ENCODE results near the gene FNDC3A. TPM values are rescaled to one million over a fixed set of nuclear protein-coding genes. Genes with fewer than 3 reads are reported as not detected.

FNDC3A gene
- total RNA-seq, 1 donor from 2014 or later, result 22.7 TPM

GRCh38 chr13:48962281-48962680, 13.4 kb upstream of the FNDC3A start:
- Histone ChIP-seq H3K4me1 (no peaks in the 10 kb centered on the region), H3K36me3 (no peaks in the 10 kb centered on the region), H3K27me3 (no peaks in the 10 kb centered on the region), H3K4me3 (no peak overlapping the region), H3K27ac (no peak overlapping the region), H3K9me3 (no peaks in the 10 kb centered on the region)
- intact Hi-C loops (cut with DNase I), result no loop called here
- no peak for TF ChIP-seq CTCF (IDR thresholded peaks at IDR 0.05)
- no peak for DNase-seq (ENCODE audit: low spot score in 2 of 2)

GRCh38 chr13:48965736-48966135, 10.0 kb upstream of the FNDC3A start:
- H3K27ac ChIP-seq, result no peak overlapping the region
- no peak for DNase-seq (ENCODE audit: low spot score in 2 of 2)
- no peak for TF ChIP-seq CTCF (IDR thresholded peaks at IDR 0.05)
- H3K27me3 ChIP-seq, result no peaks in the 10 kb centered on the region
- H3K4me1 ChIP-seq, result no peaks in the 10 kb centered on the region
- H3K36me3 ChIP-seq, result no peaks in the 10 kb centered on the region
- no peak overlapping the region for H3K4me3 ChIP-seq
- intact Hi-C loops (cut with DNase I), result no loop called here
- H3K9me3 ChIP-seq, result no peaks in the 10 kb centered on the region

- Histone ChIP-seq H3K9me3 (peaks cover 0 to 7% of the 10 kb centered on the region in 2 donors), H3K27me3 (no peaks in the 10 kb centered on the region), H3K4me1 (peaks cover 0 to 3% of the 10 kb centered on the region in 2 donors), H3K27ac (no peak overlapping the region), H3K4me3 (no peak overlapping the region), H3K36me3 (no peaks in the 10 kb centered on the region)
- intact Hi-C loops (cut with DNase I), result loop anchor here (10.0 kb wide), 2 partner anchors 475 to 735 kb away; partner anchors contain the start of genes CAB39L, ITM2B and SETDB2
- no peak for DNase-seq (ENCODE audit: low spot score in 2 of 2)
- TF ChIP-seq CTCF (IDR thresholded peaks at IDR 0.05), result no peak
Observed at GRCh38 chr13:48969685-48970084, 6.0 kb upstream of the FNDC3A start.

- DNase-seq (ENCODE audit: low spot score in 2 of 2), result no peak
- no peaks in the 10 kb centered on the region for H3K27me3 ChIP-seq
- peak overlapping the region; percentile 97 to 100 for H3K27ac ChIP-seq
- H3K4me1 ChIP-seq, result peaks cover 0 to 3% of the 10 kb centered on the region in 2 donors
- H3K36me3 ChIP-seq, result no peaks in the 10 kb centered on the region
- H3K4me3 ChIP-seq, result peak overlapping the region; percentile 79 to 95
- intact Hi-C loops (cut with DNase I), result loop anchor here (2.0 to 10.0 kb wide), 4 partner anchors 19 to 739 kb away; partner anchors contain the start of genes CAB39L, ITM2B and SETDB2
- peaks cover 0 to 7% of the 10 kb centered on the region in 2 donors for H3K9me3 ChIP-seq
- no peak for TF ChIP-seq CTCF (IDR thresholded peaks at IDR 0.05)
Observed at GRCh38 chr13:48973845-48974431, 1.8 kb upstream of the FNDC3A start.

- H3K4me3 ChIP-seq, result peak overlapping the region; percentile 79 to 95
- H3K4me1 ChIP-seq, result peaks cover 0 to 3% of the 10 kb centered on the region in 2 donors
- peak overlapping the region; percentile 97 to 100 for H3K27ac ChIP-seq
- TF ChIP-seq CTCF (IDR thresholded peaks at IDR 0.05), result peak in 1 of 3 experiments; percentile 33
- no peaks in the 10 kb centered on the region for H3K36me3 ChIP-seq
- intact Hi-C loops (cut with DNase I), result loop anchor here (2.0 to 10.0 kb wide), 7 partner anchors 20 to 740 kb away; partner anchors contain the start of genes CAB39L, CDADC1, ITM2B and SETDB2
- no peaks in the 10 kb centered on the region for H3K27me3 ChIP-seq
- H3K9me3 ChIP-seq, result peaks cover 0 to 7% of the 10 kb centered on the region in 2 donors
- DNase-seq (ENCODE audit: low spot score in 2 of 2), result peak in 1 of 2 donors; percentile 88
Observed at GRCh38 chr13:48975101-48975855, 434 bp upstream of the FNDC3A start.
